ENCODE measurements around the gene SORCS2. TPM values are rescaled to one million over a fixed set of nuclear protein-coding genes. Genes with fewer than 3 reads are reported as not detected.

The SORCS2 gene
- total and polyA plus RNA-seq, 9 donors: 7.4 to 24.9 (median 13.0) TPM

DNA sequence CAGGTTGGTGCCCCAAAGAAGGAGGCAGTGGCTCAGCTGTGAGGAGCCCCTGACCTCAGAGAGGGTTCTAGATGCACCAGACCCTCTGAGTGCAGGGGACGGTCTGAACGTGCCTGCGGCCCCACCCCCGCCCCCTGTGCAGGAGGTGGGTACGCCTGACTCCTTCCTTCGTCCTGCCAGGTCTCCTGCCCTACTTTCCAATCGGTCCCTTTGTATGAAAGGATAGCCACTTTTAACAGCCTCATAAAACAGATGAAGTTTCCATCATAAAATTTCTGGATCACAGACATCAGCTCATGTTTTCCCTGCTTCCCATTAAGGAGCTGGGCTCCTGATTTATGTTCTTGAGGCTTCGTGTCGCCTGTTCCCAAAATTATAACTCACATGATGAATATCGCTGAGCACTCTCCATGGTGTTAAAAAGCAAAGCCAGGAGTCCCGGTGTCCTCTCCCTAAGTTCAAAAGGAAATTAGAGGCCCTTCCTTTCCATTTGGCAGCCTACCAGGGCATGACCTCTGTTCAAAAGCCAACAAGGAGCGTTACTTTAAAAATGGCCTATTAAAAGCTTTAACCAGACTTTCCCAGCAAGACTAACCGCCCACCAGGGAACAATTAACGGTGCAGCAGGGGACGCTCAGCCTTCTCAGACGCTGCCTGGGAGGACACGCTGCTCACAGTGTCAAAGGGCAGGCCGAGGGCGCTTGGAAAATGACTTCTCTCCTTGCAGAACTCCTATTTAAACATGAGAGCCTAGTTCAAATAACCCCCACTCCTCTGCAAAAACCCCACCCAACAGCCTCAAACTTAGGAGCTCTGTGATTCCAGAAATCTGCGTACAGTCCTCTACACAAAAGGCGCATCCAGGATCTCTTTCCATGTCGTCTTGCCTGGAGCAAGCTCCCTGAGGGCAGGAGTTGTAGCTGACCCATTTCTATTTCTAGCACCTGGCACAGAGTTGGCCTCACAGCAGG, 565.4 kb downstream of the SORCS2 start:
- Histone ChIP-seq H3K27me3 (ENCODE audit: control insufficient read depth, insufficient read depth, low read length) (no peaks in the 10 kb centered on the region), H3K27ac (ENCODE audit: low read length) (no peak overlapping the region), H3K4me3 (ENCODE audit: low read length) (no peak overlapping the region), H3K4me1 (ENCODE audit: control insufficient read depth, insufficient read depth, low read length) (peaks cover 16% of the 10 kb centered on the region), H3K9me3 (replicated peaks; ENCODE audit: control insufficient read depth, low read depth, low read length) (no peaks in the 10 kb centered on the region), H3K36me3 (ENCODE audit: control insufficient read depth, insufficient read depth, low read length) (peaks cover 57% of the 10 kb centered on the region)
- DNase-seq: peak; percentile 57
- WGBS (ENCODE audit: insufficient coverage): 38% methylated on average over 20 of the region's 22 CpGs

DNA sequence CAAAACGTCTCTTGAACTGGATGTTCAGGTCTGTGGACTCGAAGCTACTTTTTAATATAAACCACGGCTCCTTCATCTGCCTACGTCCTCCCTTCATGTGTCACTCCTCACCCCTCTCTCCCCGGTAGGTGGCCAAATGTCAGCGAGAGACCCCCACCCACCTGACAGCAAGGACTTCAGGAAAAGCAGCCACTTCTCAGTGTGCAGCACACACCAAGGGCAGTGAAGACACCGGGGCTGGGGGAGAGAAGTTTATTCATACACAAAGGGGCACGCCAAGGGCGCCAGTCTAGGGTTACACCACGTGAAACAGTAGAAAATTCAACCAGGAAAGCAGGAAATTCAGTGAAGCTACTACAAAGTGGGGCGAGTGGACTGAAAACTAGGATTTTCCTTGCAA, 566.1 kb downstream of the SORCS2 start:
- H3K27ac ChIP-seq (ENCODE audit: low read length): no peak overlapping the region
- 61% methylated on average over 5 of the region's 11 CpGs for whole genome bisulfite sequencing (ENCODE audit: insufficient coverage)
- H3K27me3 ChIP-seq (ENCODE audit: control insufficient read depth, insufficient read depth, low read length): no peaks in the 10 kb centered on the region
- no peaks in the 10 kb centered on the region for H3K9me3 ChIP-seq (replicated peaks; ENCODE audit: control insufficient read depth, low read depth, low read length)
- DNase-seq: no peak
- H3K4me3 ChIP-seq (ENCODE audit: low read length): no peak overlapping the region
- H3K36me3 ChIP-seq (ENCODE audit: control insufficient read depth, insufficient read depth, low read length): peaks cover 58% of the 10 kb centered on the region
- H3K4me1 ChIP-seq (ENCODE audit: control insufficient read depth, insufficient read depth, low read length): peaks cover 16% of the 10 kb centered on the region

DNA sequence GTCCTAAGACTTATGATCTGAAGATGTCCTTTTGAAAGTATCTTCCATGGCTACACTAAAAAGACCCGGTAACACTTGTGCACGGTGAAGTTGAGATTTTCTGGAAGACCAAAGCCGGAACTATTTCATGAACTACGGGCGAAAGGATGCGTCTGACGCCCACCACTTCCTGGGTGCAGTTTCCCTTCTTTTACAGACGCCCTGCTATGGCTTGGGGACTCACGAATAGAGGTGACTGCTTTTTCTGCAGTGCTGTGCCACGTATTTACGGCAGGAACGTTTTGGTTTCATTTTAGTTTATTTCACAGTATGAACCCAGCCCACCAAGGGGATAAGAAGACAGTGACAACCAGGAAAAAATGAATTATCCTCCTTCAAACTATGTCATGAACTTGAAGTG, 566.9 kb downstream of the SORCS2 start:
- no peak overlapping the region for H3K27ac ChIP-seq (ENCODE audit: low read length)
- no peak for DNase-seq
- H3K27me3 ChIP-seq (ENCODE audit: control insufficient read depth, insufficient read depth, low read length): no peaks in the 10 kb centered on the region
- 83% methylated on average over 7 of the region's 12 CpGs for WGBS (ENCODE audit: insufficient coverage)
- H3K4me1 ChIP-seq (ENCODE audit: control insufficient read depth, insufficient read depth, low read length): peaks cover 15% of the 10 kb centered on the region
- H3K9me3 ChIP-seq (replicated peaks; ENCODE audit: control insufficient read depth, low read depth, low read length): no peaks in the 10 kb centered on the region
- H3K4me3 ChIP-seq (ENCODE audit: low read length): no peak overlapping the region
- H3K36me3 ChIP-seq (ENCODE audit: control insufficient read depth, insufficient read depth, low read length): peaks cover 65% of the 10 kb centered on the region

- H3K27me3 ChIP-seq (ENCODE audit: control insufficient read depth, insufficient read depth, low read length): no peaks in the 10 kb centered on the region
- H3K36me3 ChIP-seq (ENCODE audit: control insufficient read depth, insufficient read depth, low read length): peaks cover 69% of the 10 kb centered on the region
- no peak overlapping the region for H3K27ac ChIP-seq (ENCODE audit: low read length)
- DNase-seq: no peak
- H3K9me3 ChIP-seq (replicated peaks; ENCODE audit: control insufficient read depth, low read depth, low read length): no peaks in the 10 kb centered on the region
- H3K4me1 ChIP-seq (ENCODE audit: control insufficient read depth, insufficient read depth, low read length): peaks cover 12% of the 10 kb centered on the region
- H3K4me3 ChIP-seq (ENCODE audit: low read length): no peak overlapping the region
- 95% methylated on average over 5 of the region's 7 CpGs for WGBS (ENCODE audit: insufficient coverage)
These were observed 567.3 kb downstream of the SORCS2 start for GRCh38 chr4:7759635-7760034.

GRCh38 chr4:7760228-7760627, 567.9 kb downstream of the SORCS2 start:
- H3K27me3 ChIP-seq (ENCODE audit: control insufficient read depth, insufficient read depth, low read length): no peaks in the 10 kb centered on the region
- peaks cover 12% of the 10 kb centered on the region for H3K4me1 ChIP-seq (ENCODE audit: control insufficient read depth, insufficient read depth, low read length)
- no peak overlapping the region for H3K4me3 ChIP-seq (ENCODE audit: low read length)
- no peak overlapping the region for H3K27ac ChIP-seq (ENCODE audit: low read length)
- WGBS (ENCODE audit: insufficient coverage): 84% methylated on average over 5 of the region's 9 CpGs
- DNase-seq: no peak
- H3K9me3 ChIP-seq (replicated peaks; ENCODE audit: control insufficient read depth, low read depth, low read length): no peaks in the 10 kb centered on the region
- peaks cover 73% of the 10 kb centered on the region for H3K36me3 ChIP-seq (ENCODE audit: control insufficient read depth, insufficient read depth, low read length)

- WGBS (ENCODE audit: insufficient coverage): 78% methylated on average over 14 of the region's 16 CpGs
- Histone ChIP-seq H3K4me1 (ENCODE audit: control insufficient read depth, insufficient read depth, low read length) (peaks cover 12% of the 10 kb centered on the region), H3K27ac (ENCODE audit: low read length) (no peak overlapping the region), H3K9me3 (replicated peaks; ENCODE audit: control insufficient read depth, low read depth, low read length) (no peaks in the 10 kb centered on the region), H3K4me3 (ENCODE audit: low read length) (no peak overlapping the region), H3K27me3 (ENCODE audit: control insufficient read depth, insufficient read depth, low read length) (no peaks in the 10 kb centered on the region), H3K36me3 (ENCODE audit: control insufficient read depth, insufficient read depth, low read length) (peaks cover 77% of the 10 kb centered on the region)
- no peak for DNase-seq
These were observed 568.4 kb downstream of the SORCS2 start for GRCh38 chr4:7760706-7761105.

DNA sequence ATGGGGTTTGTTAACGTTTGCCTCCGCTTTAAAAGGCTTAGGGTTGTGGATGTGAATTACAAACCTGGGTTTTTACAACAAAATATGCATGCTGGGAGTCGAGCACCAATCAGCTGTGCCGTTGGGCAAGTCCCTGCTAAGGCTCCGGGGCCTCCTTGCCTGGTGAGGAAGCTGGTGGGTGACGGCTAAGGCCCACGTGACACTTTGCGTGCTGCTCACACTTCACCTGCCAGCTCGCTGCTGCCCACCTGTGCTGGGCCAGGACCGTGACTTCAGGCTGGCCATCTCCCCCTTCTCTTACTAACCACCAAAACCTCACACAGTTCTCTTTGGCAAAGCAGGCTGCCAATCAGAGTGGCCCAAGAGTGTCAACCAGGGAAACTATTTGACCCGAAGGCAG, 569.0 kb downstream of the SORCS2 start:
- Histone ChIP-seq H3K27ac (ENCODE audit: low read length) (no peak overlapping the region), H3K27me3 (ENCODE audit: control insufficient read depth, insufficient read depth, low read length) (no peaks in the 10 kb centered on the region), H3K36me3 (ENCODE audit: control insufficient read depth, insufficient read depth, low read length) (peaks cover 77% of the 10 kb centered on the region), H3K4me3 (ENCODE audit: low read length) (no peak overlapping the region), H3K9me3 (replicated peaks; ENCODE audit: control insufficient read depth, low read depth, low read length) (no peaks in the 10 kb centered on the region), H3K4me1 (ENCODE audit: control insufficient read depth, insufficient read depth, low read length) (peaks cover 12% of the 10 kb centered on the region)
- WGBS (ENCODE audit: insufficient coverage): 86% methylated on average over 10 of the region's 11 CpGs
- DNase-seq: no peak

GRCh38 chr4:7761720-7762119, 569.4 kb downstream of the SORCS2 start:
- Histone ChIP-seq H3K4me3 (ENCODE audit: low read length) (no peak overlapping the region), H3K4me1 (ENCODE audit: control insufficient read depth, insufficient read depth, low read length) (peaks cover 12% of the 10 kb centered on the region), H3K9me3 (replicated peaks; ENCODE audit: control insufficient read depth, low read depth, low read length) (no peaks in the 10 kb centered on the region), H3K27me3 (ENCODE audit: control insufficient read depth, insufficient read depth, low read length) (no peaks in the 10 kb centered on the region), H3K27ac (ENCODE audit: low read length) (peak overlapping the region; percentile 35), H3K36me3 (ENCODE audit: control insufficient read depth, insufficient read depth, low read length) (peaks cover 80% of the 10 kb centered on the region)
- peak; percentile 83 for DNase-seq
- WGBS (ENCODE audit: insufficient coverage): 6% methylated on average over 12 of the region's 12 CpGs

- H3K4me3 ChIP-seq (ENCODE audit: low read length): no peak overlapping the region
- H3K36me3 ChIP-seq (ENCODE audit: control insufficient read depth, insufficient read depth, low read length): peaks cover 81% of the 10 kb centered on the region
- 57% methylated on average over 10 of the region's 15 CpGs for WGBS (ENCODE audit: insufficient coverage)
- no peaks in the 10 kb centered on the region for H3K9me3 ChIP-seq (replicated peaks; ENCODE audit: control insufficient read depth, low read depth, low read length)
- peaks cover 14% of the 10 kb centered on the region for H3K4me1 ChIP-seq (ENCODE audit: control insufficient read depth, insufficient read depth, low read length)
- DNase-seq: no peak
- H3K27me3 ChIP-seq (ENCODE audit: control insufficient read depth, insufficient read depth, low read length): no peaks in the 10 kb centered on the region
- H3K27ac ChIP-seq (ENCODE audit: low read length): no peak overlapping the region
These were observed 570.2 kb downstream of the SORCS2 start for GRCh38 chr4:7762376-7763030.

- Histone ChIP-seq H3K36me3 (ENCODE audit: control insufficient read depth, insufficient read depth, low read length) (peaks cover 83% of the 10 kb centered on the region), H3K9me3 (replicated peaks; ENCODE audit: control insufficient read depth, low read depth, low read length) (no peaks in the 10 kb centered on the region), H3K27ac (ENCODE audit: low read length) (no peak overlapping the region), H3K4me1 (ENCODE audit: control insufficient read depth, insufficient read depth, low read length) (peaks cover 10% of the 10 kb centered on the region), H3K4me3 (ENCODE audit: low read length) (no peak overlapping the region), H3K27me3 (ENCODE audit: control insufficient read depth, insufficient read depth, low read length) (no peaks in the 10 kb centered on the region)
- 82% methylated on average over 15 of the region's 16 CpGs for whole genome bisulfite sequencing (ENCODE audit: insufficient coverage)
- DNase-seq: no peak
These were observed 570.8 kb downstream of the SORCS2 start for GRCh38 chr4:7763106-7763505.
